Fibroblast of lung (primary cell): ENCODE data around the gene CD2AP. TPM values are rescaled to one million over a fixed set of nuclear protein-coding genes. Genes with fewer than 3 reads are reported as not detected.
A peak's percentile ranks its signal among the peaks of the same experiment; 100 is the strongest.

Experiments used
- DNase-seq, 2 donors: peaks; one replicate each; pipeline versions ENCODE4 v3.0.0 to v3.0.0-alpha.2; 2010; ENCODE audit warnings: low read depth in 2 of 2
- H2AFZ ChIP-seq: 2 replicates; pipeline ENCODE4 v1.5.1; 2012; ENCODE audit warnings: low read length, control low read depth, inconsistent platforms
- H3K27ac ChIP-seq: 2 replicates; pipeline ENCODE4 v1.5.1; 2011; ENCODE audit warnings: low read length, control low read depth; ENCODE audit not compliant: insufficient read depth
- H3K27me3 ChIP-seq: 2 replicates; pipeline ENCODE4 v1.5.1; 2011; ENCODE audit warnings: mild to moderate bottlenecking, low read length; ENCODE audit not compliant: control insufficient read depth, insufficient read depth
- H3K36me3 ChIP-seq: 2 replicates; pipeline ENCODE4 v1.5.1; 2011; ENCODE audit warnings: low read length; ENCODE audit not compliant: control insufficient read depth, insufficient read depth
- H3K4me1 ChIP-seq: 2 replicates; pipeline ENCODE4 v1.5.1; 2011; ENCODE audit warnings: low read length; ENCODE audit not compliant: control insufficient read depth, insufficient read depth; ENCODE audit errors: extremely low read depth
- H3K4me2 ChIP-seq: 2 replicates; pipeline ENCODE4 v1.5.1; 2011; ENCODE audit warnings: low read length, control low read depth; ENCODE audit not compliant: insufficient read depth; ENCODE audit errors: extremely low read depth
- H3K4me3 ChIP-seq, 4 experiments: fragments of 200-600 bp in 1 of 4; sonication (generic) in 1 of 4; replicated peaks in 1 of 4; 2 replicates each; pipeline ENCODE4 v1.5.1; 2011 to 2016; ENCODE audit warnings: low read length in 4 of 4, low read depth in 3 of 4, mild to moderate bottlenecking in 3 of 4, control low read depth in 2 of 4, inconsistent platforms in 1 of 4, mixed read lengths in 1 of 4; ENCODE audit not compliant: insufficient read depth in 1 of 4; ENCODE audit errors: control extremely low read depth in 1 of 4
- H3K79me2 ChIP-seq: 2 replicates; pipeline ENCODE4 v1.5.1; 2012; ENCODE audit warnings: mild to moderate bottlenecking, low read length, inconsistent platforms; ENCODE audit not compliant: control insufficient read depth, insufficient read depth
- H3K9ac ChIP-seq: 2 replicates; pipeline ENCODE4 v1.5.1; 2011; ENCODE audit warnings: mild to moderate bottlenecking, low read length, control low read depth; ENCODE audit not compliant: insufficient read depth
- H3K9me3 ChIP-seq: 2 replicates; pipeline ENCODE4 v1.5.1; 2012; ENCODE audit warnings: low read depth, low read length; ENCODE audit not compliant: control insufficient read depth, insufficient read depth
- H4K20me1 ChIP-seq: 2 replicates; pipeline ENCODE4 v1.5.1; 2011; ENCODE audit warnings: low read length; ENCODE audit not compliant: control insufficient read depth, insufficient read depth; ENCODE audit errors: extremely low read depth
- EZH2 ChIP-seq: IDR thresholded peaks from 2 replicates; pipeline ENCODE4 v1.5.1; 2012; ENCODE audit warnings: low read length, control low read depth, mild to moderate bottlenecking; ENCODE audit errors: missing control alignments
- polyA plus RNA-seq, 2 donors: library from polyadenylated mRNA; depleted of rRNA in 1 of 2; stranded (reverse) in 1 of 2; unstranded in 1 of 2; fragments of >200 nt; gene quantifications; 2 replicates each; pipeline ENCODE4 v1.2.1, GENCODE V29; 2011 to 2012; ENCODE audit warnings: missing spikeins in 1 of 2
- total RNA-seq: library from RNA; depleted of rRNA; stranded (reverse); fragments of >200 nt; gene quantifications from 2 replicates; pipeline ENCODE4 v1.2.1, GENCODE V29; 2014
- TF ChIP-seq, protein P1 (sequence below), 2 donors: IDR thresholded peaks in 1 of 2; conservative IDR thresholded peaks in 1 of 2; 1 replicate in 1 of 2; 2 replicates in 1 of 2; pipeline ENCODE4 v1.5.1; 2011 to 2012; ENCODE audit warnings: low read length in 2 of 2, control low read depth in 1 of 2, inconsistent platforms in 1 of 2, low read depth in 1 of 2, mild to moderate bottlenecking in 1 of 2

The CD2AP gene
- total and polyA plus RNA-seq, 2 donors (not counting 1 experiment from before 2014, with no cell fraction given), result 15.7 to 17.2 TPM

DNA sequence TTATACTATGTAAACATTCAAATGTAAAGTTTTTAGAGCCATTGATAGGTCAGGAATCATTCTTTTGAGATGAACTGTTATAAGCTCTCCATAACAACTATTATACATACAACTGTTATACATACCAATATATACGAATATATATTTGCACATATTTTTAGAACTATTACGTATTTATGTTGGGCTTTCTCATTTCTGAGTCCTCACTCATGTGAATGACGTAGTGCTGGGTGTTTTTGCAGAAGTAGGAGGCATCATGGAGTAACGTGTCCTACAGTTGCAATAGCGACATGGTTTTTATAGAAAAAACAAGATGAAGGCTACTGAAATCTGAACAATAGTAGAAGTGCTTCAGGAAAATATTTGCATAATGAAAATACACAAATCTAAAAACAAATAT lies 184.4 kb downstream of the CD2AP start:
- no peak overlapping the region for H3K27ac ChIP-seq
- no peaks in the 10 kb centered on the region for H3K9me3 ChIP-seq
- H3K79me2 ChIP-seq, result no peaks in the 10 kb centered on the region
- DNase-seq, result no peak
- no peaks in the 10 kb centered on the region for H4K20me1 ChIP-seq
- TF ChIP-seq EZH2, result no peak
- TF ChIP-seq, protein P1, sequence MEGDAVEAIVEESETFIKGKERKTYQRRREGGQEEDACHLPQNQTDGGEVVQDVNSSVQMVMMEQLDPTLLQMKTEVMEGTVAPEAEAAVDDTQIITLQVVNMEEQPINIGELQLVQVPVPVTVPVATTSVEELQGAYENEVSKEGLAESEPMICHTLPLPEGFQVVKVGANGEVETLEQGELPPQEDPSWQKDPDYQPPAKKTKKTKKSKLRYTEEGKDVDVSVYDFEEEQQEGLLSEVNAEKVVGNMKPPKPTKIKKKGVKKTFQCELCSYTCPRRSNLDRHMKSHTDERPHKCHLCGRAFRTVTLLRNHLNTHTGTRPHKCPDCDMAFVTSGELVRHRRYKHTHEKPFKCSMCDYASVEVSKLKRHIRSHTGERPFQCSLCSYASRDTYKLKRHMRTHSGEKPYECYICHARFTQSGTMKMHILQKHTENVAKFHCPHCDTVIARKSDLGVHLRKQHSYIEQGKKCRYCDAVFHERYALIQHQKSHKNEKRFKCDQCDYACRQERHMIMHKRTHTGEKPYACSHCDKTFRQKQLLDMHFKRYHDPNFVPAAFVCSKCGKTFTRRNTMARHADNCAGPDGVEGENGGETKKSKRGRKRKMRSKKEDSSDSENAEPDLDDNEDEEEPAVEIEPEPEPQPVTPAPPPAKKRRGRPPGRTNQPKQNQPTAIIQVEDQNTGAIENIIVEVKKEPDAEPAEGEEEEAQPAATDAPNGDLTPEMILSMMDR (conservative IDR thresholded peaks at IDR 0.05 in 1 of 2, IDR thresholded peaks at IDR 0.05 in 1 of 2; ENCODE audit: low read depth in 1 of 2, low read length in 2 of 2), result no peak
- no peaks in the 10 kb centered on the region for H3K4me1 ChIP-seq
- H3K4me3 ChIP-seq, result no peak overlapping the region
- no peaks in the 10 kb centered on the region for H3K27me3 ChIP-seq
- no peak overlapping the region for H3K4me2 ChIP-seq
- no peak overlapping the region for H2AFZ ChIP-seq
- no peaks in the 10 kb centered on the region for H3K36me3 ChIP-seq
- no peak overlapping the region for H3K9ac ChIP-seq

DNA sequence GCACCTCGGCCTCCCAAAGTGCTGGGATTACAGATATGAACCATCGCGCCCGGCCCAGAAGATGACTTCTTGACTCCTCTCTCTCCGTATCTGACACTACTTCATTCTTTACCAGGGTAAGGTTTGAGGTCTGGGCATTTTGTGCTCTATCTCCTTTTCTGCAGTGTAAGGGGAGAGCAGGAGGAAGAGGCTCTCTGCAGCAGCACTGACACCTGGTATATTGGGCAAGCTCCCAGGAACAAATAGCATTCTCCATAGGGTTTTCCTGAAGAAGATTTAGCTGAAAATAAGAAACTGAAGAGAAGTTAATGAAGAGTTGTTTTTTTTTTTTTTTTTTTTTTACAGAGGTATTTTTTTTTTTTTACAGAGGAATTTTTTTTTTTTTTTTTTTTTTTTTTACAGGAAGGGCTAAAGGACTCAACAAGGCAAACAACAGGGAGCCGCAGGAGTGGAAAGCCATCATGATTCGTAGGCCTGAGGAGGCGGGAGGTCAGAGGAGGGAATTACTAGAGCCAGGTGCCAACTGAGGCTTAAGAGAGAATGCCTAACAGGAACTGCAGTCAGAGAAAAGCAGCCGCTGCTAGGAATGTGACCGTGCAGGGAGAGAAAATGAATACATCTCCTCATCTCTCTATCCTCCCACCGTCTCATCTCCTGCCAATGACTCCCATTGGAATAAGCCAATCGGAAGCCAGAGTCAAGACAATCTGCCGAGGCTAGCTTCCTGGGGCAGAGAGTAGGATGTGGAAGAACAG lies 186.1 kb downstream of the CD2AP start:
- H3K4me1 ChIP-seq, result no peaks in the 10 kb centered on the region
- H3K79me2 ChIP-seq, result no peaks in the 10 kb centered on the region
- DNase-seq, result peak in 1 of 2 donors; percentile 12
- no peak overlapping the region for H3K4me3 ChIP-seq
- H4K20me1 ChIP-seq, result no peaks in the 10 kb centered on the region
- H3K27ac ChIP-seq, result no peak overlapping the region
- H2AFZ ChIP-seq, result no peak overlapping the region
- H3K9ac ChIP-seq, result no peak overlapping the region
- TF ChIP-seq, protein P1 (conservative IDR thresholded peaks at IDR 0.05 in 1 of 2, IDR thresholded peaks at IDR 0.05 in 1 of 2; ENCODE audit: low read depth in 1 of 2, low read length in 2 of 2), result no peak
- TF ChIP-seq EZH2, result no peak
- no peak overlapping the region for H3K4me2 ChIP-seq
- no peaks in the 10 kb centered on the region for H3K27me3 ChIP-seq
- H3K9me3 ChIP-seq, result no peaks in the 10 kb centered on the region
- no peaks in the 10 kb centered on the region for H3K36me3 ChIP-seq

DNA sequence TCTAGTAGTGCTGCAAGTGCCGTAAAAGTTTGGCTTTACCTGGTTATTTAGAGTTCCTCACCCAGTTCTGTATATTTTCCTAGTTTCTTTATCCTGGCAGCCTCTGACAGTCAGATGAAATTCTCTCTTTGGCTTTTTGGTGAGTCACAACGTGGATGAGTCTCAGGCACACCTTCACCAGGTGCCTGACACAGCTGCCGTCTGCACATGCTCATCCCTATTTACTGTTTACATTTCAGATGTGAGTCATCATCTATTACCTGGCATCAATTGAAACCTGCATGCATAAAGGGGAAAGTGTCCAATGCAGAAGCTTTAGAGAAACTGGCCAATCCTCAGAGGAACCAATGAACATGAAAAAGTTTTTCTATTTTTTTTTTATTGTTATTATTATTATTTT lies 187.5 kb downstream of the CD2AP start:
- H3K9me3 ChIP-seq, result no peaks in the 10 kb centered on the region
- DNase-seq, result no peak

More for the DNA sequence above, 187.5 kb downstream of the CD2AP start:
- Histone ChIP-seq H3K4me1 (no peaks in the 10 kb centered on the region), H3K36me3 (no peaks in the 10 kb centered on the region), H3K27ac (no peak overlapping the region), H3K4me2 (no peak overlapping the region), H4K20me1 (no peaks in the 10 kb centered on the region), H3K9ac (no peak overlapping the region), H3K27me3 (no peaks in the 10 kb centered on the region), H3K4me3 (no peak overlapping the region), H2AFZ (no peak overlapping the region), H3K79me2 (no peaks in the 10 kb centered on the region)
- TF ChIP-seq EZH2, result no peak
- TF ChIP-seq, protein P1 (conservative IDR thresholded peaks at IDR 0.05 in 1 of 2, IDR thresholded peaks at IDR 0.05 in 1 of 2; ENCODE audit: low read depth in 1 of 2, low read length in 2 of 2), result no peak
